ENCODE measurements around the gene LRBA. TPM values are rescaled to one million over a fixed set of nuclear protein-coding genes. Genes with fewer than 3 reads are reported as not detected.

The LRBA gene
- polyA plus RNA-seq, 1 experiment = 23.4 TPM

DNA sequence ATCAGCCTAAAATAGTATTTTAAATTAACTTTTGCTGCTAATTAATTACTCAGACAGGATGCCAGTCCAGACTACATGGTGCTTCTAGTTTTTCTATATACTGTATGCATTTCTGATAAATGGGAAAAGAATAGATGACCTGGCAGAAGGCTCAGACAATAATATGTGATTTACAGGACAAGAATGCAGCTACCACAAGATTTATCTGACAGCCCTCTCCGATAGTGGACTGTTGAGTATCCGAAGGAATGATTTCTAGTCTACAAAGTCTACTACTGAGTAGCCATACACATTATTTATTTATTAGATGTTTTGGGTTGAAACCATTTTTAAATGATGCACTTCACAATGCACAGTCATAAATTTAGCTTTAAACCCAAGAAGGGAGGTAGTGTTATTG, 220.4 kb downstream of the LRBA start:
- Histone ChIP-seq H3K27me3 (ENCODE audit: control insufficient read depth, insufficient read depth, low read length) (no peaks in the 10 kb centered on the region), H3K4me3 (ENCODE audit: low read depth, low read length) (no peak overlapping the region), H3K9me3 (ENCODE audit: control insufficient read depth, insufficient read depth, low read length) (no peaks in the 10 kb centered on the region), H3K27ac (ENCODE audit: low read depth, low read length) (no peak overlapping the region)
- TF ChIP-seq, protein P1, sequence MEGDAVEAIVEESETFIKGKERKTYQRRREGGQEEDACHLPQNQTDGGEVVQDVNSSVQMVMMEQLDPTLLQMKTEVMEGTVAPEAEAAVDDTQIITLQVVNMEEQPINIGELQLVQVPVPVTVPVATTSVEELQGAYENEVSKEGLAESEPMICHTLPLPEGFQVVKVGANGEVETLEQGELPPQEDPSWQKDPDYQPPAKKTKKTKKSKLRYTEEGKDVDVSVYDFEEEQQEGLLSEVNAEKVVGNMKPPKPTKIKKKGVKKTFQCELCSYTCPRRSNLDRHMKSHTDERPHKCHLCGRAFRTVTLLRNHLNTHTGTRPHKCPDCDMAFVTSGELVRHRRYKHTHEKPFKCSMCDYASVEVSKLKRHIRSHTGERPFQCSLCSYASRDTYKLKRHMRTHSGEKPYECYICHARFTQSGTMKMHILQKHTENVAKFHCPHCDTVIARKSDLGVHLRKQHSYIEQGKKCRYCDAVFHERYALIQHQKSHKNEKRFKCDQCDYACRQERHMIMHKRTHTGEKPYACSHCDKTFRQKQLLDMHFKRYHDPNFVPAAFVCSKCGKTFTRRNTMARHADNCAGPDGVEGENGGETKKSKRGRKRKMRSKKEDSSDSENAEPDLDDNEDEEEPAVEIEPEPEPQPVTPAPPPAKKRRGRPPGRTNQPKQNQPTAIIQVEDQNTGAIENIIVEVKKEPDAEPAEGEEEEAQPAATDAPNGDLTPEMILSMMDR (IDR thresholded peaks at IDR 0.05; ENCODE audit: low read depth, low read length) = no peak
- ChIA-PET POLR2A (no interaction called here), CTCF (no interaction called here)
- no peak for DNase-seq (ENCODE audit: low read depth, low spot score)

DNA sequence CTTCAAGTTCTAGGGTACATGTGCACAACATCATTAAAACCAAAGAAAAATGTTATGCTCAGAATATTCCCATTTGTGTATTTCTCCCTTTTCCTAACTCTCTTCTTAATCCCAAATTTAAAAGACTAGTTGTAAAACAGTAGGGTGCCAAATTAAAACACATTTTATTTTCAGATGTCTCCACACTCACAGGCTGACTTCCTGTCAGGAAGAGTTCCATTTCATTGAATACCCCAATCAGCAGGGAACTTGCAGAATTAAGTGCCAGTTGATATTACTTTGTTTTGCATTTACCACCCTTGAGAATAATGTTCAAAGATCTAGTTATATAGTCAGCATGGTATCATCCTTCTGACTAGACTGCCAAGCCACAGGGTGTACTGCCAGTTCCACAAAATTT, 225.2 kb downstream of the LRBA start:
- ChIA-PET CTCF (interaction anchor here (1.3 to 2.3 kb wide), 2 partner anchors 25 to 77 kb away, joined by 3 to 12 read pairs; no protein-coding TSS in a partner anchor), POLR2A (no interaction called here)
- Histone ChIP-seq H3K27ac (ENCODE audit: low read depth, low read length) (no peak overlapping the region), H3K9me3 (ENCODE audit: control insufficient read depth, insufficient read depth, low read length) (no peaks in the 10 kb centered on the region), H3K27me3 (ENCODE audit: control insufficient read depth, insufficient read depth, low read length) (no peaks in the 10 kb centered on the region), H3K4me3 (ENCODE audit: low read depth, low read length) (no peak overlapping the region)
- DNase-seq (ENCODE audit: low read depth, low spot score) = no peak
- TF ChIP-seq, protein P1 (IDR thresholded peaks at IDR 0.05; ENCODE audit: low read depth, low read length) = no peak

GRCh38 chr4:150784939-150785338, 230.1 kb downstream of the LRBA start:
- POLR2A ChIA-PET = no interaction called here
- no peak for DNase-seq (ENCODE audit: low read depth, low spot score)
- Histone ChIP-seq H3K9me3 (ENCODE audit: control insufficient read depth, insufficient read depth, low read length) (no peaks in the 10 kb centered on the region), H3K4me3 (ENCODE audit: low read depth, low read length) (no peak overlapping the region), H3K27ac (ENCODE audit: low read depth, low read length) (no peak overlapping the region), H3K27me3 (ENCODE audit: control insufficient read depth, insufficient read depth, low read length) (no peaks in the 10 kb centered on the region)
- CTCF ChIA-PET = no interaction called here
- TF ChIP-seq, protein P1 (IDR thresholded peaks at IDR 0.05; ENCODE audit: low read depth, low read length) = no peak

DNA sequence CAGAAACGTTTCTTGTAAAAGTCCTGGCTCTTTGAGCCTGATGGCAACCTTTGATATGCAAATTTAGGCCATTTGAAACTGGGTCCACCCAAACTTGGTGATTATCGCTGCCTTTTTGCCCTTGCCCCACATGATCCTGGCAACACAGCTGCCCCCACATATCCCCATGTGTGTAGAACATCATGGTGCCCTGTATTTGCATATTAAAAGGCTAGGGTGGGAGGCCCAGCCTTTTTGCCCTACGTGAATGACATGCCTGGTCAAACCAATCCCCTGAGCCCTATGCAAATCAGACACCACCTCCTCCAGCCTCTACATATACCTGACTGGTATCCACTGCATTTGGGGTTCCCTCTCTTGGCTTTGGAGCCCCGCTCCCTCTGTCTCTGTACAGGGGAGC, 230.8 kb downstream of the LRBA start:
- no peaks in the 10 kb centered on the region for H3K27me3 ChIP-seq (ENCODE audit: control insufficient read depth, insufficient read depth, low read length)
- no peaks in the 10 kb centered on the region for H3K9me3 ChIP-seq (ENCODE audit: control insufficient read depth, insufficient read depth, low read length)
- no peak overlapping the region for H3K4me3 ChIP-seq (ENCODE audit: low read depth, low read length)
- POLR2A ChIA-PET = no interaction called here
- CTCF ChIA-PET = no interaction called here
- TF ChIP-seq, protein P1 (IDR thresholded peaks at IDR 0.05; ENCODE audit: low read depth, low read length) = no peak
- no peak for DNase-seq (ENCODE audit: low read depth, low spot score)
- H3K27ac ChIP-seq (ENCODE audit: low read depth, low read length) = no peak overlapping the region

DNA sequence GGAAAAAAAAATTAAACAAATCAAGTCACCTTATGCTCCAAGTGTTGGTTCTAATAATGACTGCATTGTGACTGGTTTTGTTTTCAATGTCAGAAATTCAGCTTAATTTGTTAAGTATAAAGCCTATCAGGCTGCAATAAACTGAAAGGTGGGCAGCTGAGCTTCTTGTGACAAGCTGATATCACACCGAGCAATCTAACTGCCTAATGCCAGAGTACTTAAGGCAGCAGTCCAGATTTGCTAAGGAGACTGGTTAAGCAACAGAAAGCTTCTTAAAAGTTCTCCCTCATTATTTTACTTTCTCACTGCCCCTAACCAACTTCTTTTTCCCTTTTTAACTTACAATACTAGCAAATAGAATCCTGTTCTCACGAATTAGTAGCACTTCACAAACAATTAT, 232.2 kb downstream of the LRBA start:
- H3K27me3 ChIP-seq (ENCODE audit: control insufficient read depth, insufficient read depth, low read length) = no peaks in the 10 kb centered on the region
- ChIA-PET POLR2A (interaction anchor here (0.6 kb wide), 1 partner anchor 35 kb away, joined by 4 read pairs; no protein-coding TSS in a partner anchor), CTCF (interaction anchor here (0.8 kb wide), 1 partner anchor 84 kb away, joined by 5 read pairs; no protein-coding TSS in a partner anchor)
- no peak overlapping the region for H3K27ac ChIP-seq (ENCODE audit: low read depth, low read length)
- no peak overlapping the region for H3K4me3 ChIP-seq (ENCODE audit: low read depth, low read length)
- TF ChIP-seq, protein P1 (IDR thresholded peaks at IDR 0.05; ENCODE audit: low read depth, low read length) = no peak
- H3K9me3 ChIP-seq (ENCODE audit: control insufficient read depth, insufficient read depth, low read length) = no peaks in the 10 kb centered on the region
- no peak for DNase-seq (ENCODE audit: low read depth, low spot score)

Data from AG04450 (cell line).